Endothelial cell of umbilical vein (primary cell): ENCODE results near the gene SFT2D1. TPM values are rescaled to one million over a fixed set of nuclear protein-coding genes. Genes with fewer than 3 reads are reported as not detected.

Experiments used
- BruUV-seq: library from RNA; stranded (reverse); fragments of 400-500 nt; replicated peaks from 2 replicates; lab custom pipeline; 2021; lab: Mats Ljungman, UMichigan
- CTCF ChIA-PET: fragments of 300-600, 350-600 bp; sonication (Branson Sonifier 250); formaldehyde crosslinking; loops from one replicate; lab custom pipeline; 2021; ENCODE audit warnings: antibody characterized with exemption, inconsistent platforms; lab: Charles Lee
- POLR2A ChIA-PET: fragments of 300-600, 350-600 bp; sonication (Branson Sonifier 250); formaldehyde crosslinking; loops from one replicate; lab custom pipeline; 2021; ENCODE audit warnings: antibody characterized with exemption, inconsistent platforms; lab: Charles Lee
- DNase-seq: peaks from one replicate; pipeline ENCODE4 v3.0.0-alpha.2; 2011; ENCODE audit warnings: low read depth, low spot score
- FAIRE-seq: peaks from 2 replicates; lab custom pipeline; 2011; peaks lifted over from hg19 to GRCh38; lab: Jason Lieb, UNC
- H2AFZ ChIP-seq: 2 replicates; pipeline ENCODE4 v1.6.0; 2012; ENCODE audit warnings: low read depth, low read length, control low read depth, inconsistent platforms
- H3K27ac ChIP-seq: 2 replicates; pipeline ENCODE4 v1.5.1; 2011; ENCODE audit warnings: low read depth, mild to moderate bottlenecking, control low read depth, low read length, moderate library complexity; ENCODE audit not compliant: insufficient read depth
- H3K27me3 ChIP-seq, 2 experiments: 2 replicates each; pipeline versions ENCODE4 v1.6.0 to v1.6.1; 2011; ENCODE audit warnings: low read length in 2 of 2, mixed read lengths in 1 of 2; ENCODE audit not compliant: control insufficient read depth in 2 of 2, insufficient read depth in 2 of 2
- H3K36me3 ChIP-seq, 2 experiments: 2 replicates in 1 of 2; 3 replicates in 1 of 2; pipeline ENCODE4 v1.5.1; 2011; ENCODE audit warnings: low read length in 2 of 2, mild to moderate bottlenecking in 1 of 2, moderate library complexity in 1 of 2; ENCODE audit not compliant: control insufficient read depth in 2 of 2, insufficient read depth in 2 of 2; ENCODE audit errors: extremely low read depth in 1 of 2
- H3K4me1 ChIP-seq: 3 replicates; pipeline ENCODE4 v1.5.1; 2011; ENCODE audit warnings: mild to moderate bottlenecking, low read length; ENCODE audit not compliant: control insufficient read depth, insufficient read depth; ENCODE audit errors: extremely low read depth
- H3K4me2 ChIP-seq: 2 replicates; pipeline ENCODE4 v1.6.1; 2011; ENCODE audit warnings: low read length, control low read depth, mixed read lengths; ENCODE audit not compliant: insufficient read depth
- H3K4me3 ChIP-seq, 3 experiments: fragments of 200-600 bp in 1 of 3; sonication (generic), shearing (Covaris generic) in 1 of 3; replicated peaks in 1 of 3; 2 replicates each; pipeline ENCODE4 v1.5.1; 2011 to 2016; ENCODE audit warnings: control low read depth in 3 of 3, low read length in 3 of 3, mild to moderate bottlenecking in 2 of 3, inconsistent platforms in 1 of 3, low read depth in 1 of 3, moderate library complexity in 1 of 3; ENCODE audit not compliant: insufficient read depth in 1 of 3
- H3K79me2 ChIP-seq: 2 replicates; pipeline ENCODE4 v1.6.0; 2012; ENCODE audit warnings: low read length, inconsistent platforms; ENCODE audit not compliant: control insufficient read depth, insufficient read depth
- H3K9ac ChIP-seq: replicated peaks from 2 replicates; pipeline ENCODE3; 2011; ENCODE audit warnings: low read length, control low read depth; ENCODE audit not compliant: insufficient read depth; ENCODE audit errors: extremely low read depth
- H3K9me1 ChIP-seq: replicated peaks from 3 replicates; pipeline ENCODE4 v1.6.0; 2011; ENCODE audit warnings: mild to moderate bottlenecking, low read length; ENCODE audit not compliant: control insufficient read depth, insufficient read depth; ENCODE audit errors: extremely low read depth
- H3K9me3 ChIP-seq: replicated peaks from 2 replicates; pipeline ENCODE4 v1.5.1; 2012; ENCODE audit warnings: low read length, inconsistent platforms; ENCODE audit not compliant: control insufficient read depth, insufficient read depth
- H4K20me1 ChIP-seq: replicated peaks from 2 replicates; pipeline ENCODE3; 2011; ENCODE audit warnings: mild to moderate bottlenecking, low read length; ENCODE audit not compliant: control insufficient read depth, insufficient read depth; ENCODE audit errors: extremely low read depth
- CTCF ChIP-seq, 2 donors: IDR thresholded peaks; 1 replicate in 1 of 2; 2 replicates in 1 of 2; pipeline ENCODE4 v1.5.1; 2011; ENCODE audit warnings: low read length in 2 of 2, mild to moderate bottlenecking in 2 of 2, moderate library complexity in 2 of 2, control low read depth in 1 of 2, inconsistent platforms in 1 of 2, low read depth in 1 of 2; ENCODE audit not compliant: insufficient read depth in 1 of 2; ENCODE audit errors: extremely low read depth in 1 of 2
- EZH2 ChIP-seq: IDR thresholded peaks from 2 replicates; pipeline ENCODE4 v1.6.1; 2012; ENCODE audit warnings: borderline replicate concordance, low read depth, mild to moderate bottlenecking, moderate library complexity, low read length, inconsistent platforms; ENCODE audit not compliant: severe bottlenecking
- GATA2 ChIP-seq: IDR thresholded peaks from 2 replicates; pipeline ENCODE4 v1.7.0; 2011; ENCODE audit warnings: low read depth, mild to moderate bottlenecking, moderate library complexity, mixed read lengths, low read length; ENCODE audit not compliant: insufficient read length, insufficient read depth
- JUN ChIP-seq: IDR thresholded peaks from 2 replicates; pipeline ENCODE4 v1.6.1; 2011; ENCODE audit warnings: borderline replicate concordance, low read depth; ENCODE audit not compliant: insufficient read length, insufficient read depth
- MAX ChIP-seq: IDR thresholded peaks from 2 replicates; pipeline ENCODE4 v1.6.1; 2011; ENCODE audit not compliant: insufficient read depth, insufficient read length
- MYC ChIP-seq: IDR thresholded peaks from one replicate; pipeline ENCODE4 v1.6.1; 2011; ENCODE audit warnings: mild to moderate bottlenecking, low read depth, low read length
- POLR2A ChIP-seq: IDR thresholded peaks from 2 replicates; pipeline ENCODE4 v1.6.1; 2012; ENCODE audit warnings: low read depth, mild to moderate bottlenecking, control low read depth, low read length
- POLR2AphosphoS5 ChIP-seq: IDR thresholded peaks from 2 replicates; pipeline ENCODE4 v1.6.1; 2012; ENCODE audit warnings: low read depth, mild to moderate bottlenecking, control low read depth, low read length, moderate library complexity; ENCODE audit not compliant: insufficient read depth
- dilution Hi-C: fragments of 300-500 bp; cut with MboI; formaldehyde crosslinking; loops from one replicate; pipeline ENCODE4 v1.15.0; 2019; ENCODE audit warnings: low sequenced_read_pairs; ENCODE audit not compliant: extremely low pct_ligation_motif_present
- intact Hi-C: fragments of 100-400 bp; cut with micrococcal nuclease; formaldehyde crosslinking; loops from one replicate; pipeline ENCODE4 v1.10.0; 2022
- polyA plus RNA-seq, 4 experiments: library from polyadenylated mRNA; depleted of rRNA in 3 of 4; stranded (reverse) in 3 of 4; unstranded in 1 of 4; fragments of >200 nt; gene quantifications; 2 replicates each; pipeline versions ENCODE4 v1.2.1 to v1.2.3, GENCODE V29; 2011 to 2012; ENCODE audit warnings: missing spikeins in 1 of 4
- total RNA-seq: library from RNA; stranded (reverse); gene quantifications from 2 replicates; pipeline ENCODE4 v1.2.3, GENCODE V29; 2021

The SFT2D1 gene
- total and polyA plus RNA-seq, 2 donors (not counting 3 experiments of a cell fraction or from before 2014, with no cell fraction given) = 22.9 to 30.6 TPM

GRCh38 chr6:166309977-166310376, 32.4 kb downstream of the SFT2D1 start:
- Histone ChIP-seq H3K9ac (no peak overlapping the region), H3K36me3 (no peaks in the 10 kb centered on the region), H3K9me3 (no peaks in the 10 kb centered on the region), H3K79me2 (no peaks in the 10 kb centered on the region), H2AFZ (no peak overlapping the region), H4K20me1 (no peaks in the 10 kb centered on the region), H3K4me1 (peaks cover 3% of the 10 kb centered on the region), H3K9me1 (no peaks in the 10 kb centered on the region), H3K4me3 (no peak overlapping the region), H3K27ac (no peak overlapping the region), H3K4me2 (no peak overlapping the region), H3K27me3 (peaks cover 40 to 57% of the 10 kb centered on the region in 2 experiments)
- CTCF ChIA-PET = interaction anchor here (0.9 to 10.3 kb wide), 4 partner anchors 16 to 90 kb away, joined by 3 to 158 read pairs (median 6); no protein-coding TSS in a partner anchor
- TF ChIP-seq GATA2 (no peak), CTCF (IDR thresholded peaks at IDR 0.05; ENCODE audit: extremely low read depth in 1 of 2, insufficient read depth in 1 of 2, low read depth in 1 of 2, low read length in 2 of 2) (no peak), POLR2AphosphoS5 (no peak), MAX (no peak), POLR2A (no peak), EZH2 (no peak), MYC (no peak), JUN (no peak)
- BruUV-seq = no TSS peak
- intact Hi-C loops = no loop called here
- no peak for DNase-seq
- dilution Hi-C loops = no loop called here
- POLR2A ChIA-PET = no interaction called here
- no peak for FAIRE-seq
